ENCODE measurements around the gene P2RY4. TPM values are rescaled to one million over a fixed set of nuclear protein-coding genes. Genes with fewer than 3 reads are reported as not detected.
A peak's percentile ranks its signal among the peaks of the same experiment; 100 is the strongest.

Gene P2RY4
- not detected for total RNA-seq
- 0.02 TPM for polyA plus RNA-seq
- long read RNA-seq, donor 1 = 0 reads
- long read RNA-seq, donor 2 = 0 reads
- long read RNA-seq, donor 3, partial matches to known transcripts = 0 of 1 reads
- long read RNA-seq, donor 3, other reads (novel, unspliced or antisense) = 0 of 1 reads
- long read RNA-seq, donor 4, partial matches to known transcripts = 0 of 1 reads
- long read RNA-seq, donor 4, other reads (novel, unspliced or antisense) = 0 of 1 reads
- long read RNA-seq, donor 5 = 0 reads
- long read RNA-seq, donor 6 = 0 reads
- long read RNA-seq, donor 7 = 0 reads
- long read RNA-seq, donor 8 = 0 reads
- long read RNA-seq, donor 9 = 0 reads
- long read RNA-seq, donor 10 = 0 reads

GRCh38 chrX:70260104-70260503, at the start of gene P2RY4:
TSS of gene P2RY4 (minus strand) at chrX:70260204. CDS start at chrX:70259624, 580 bp downstream.
- 93% methylated on average over 4 of the region's 4 CpGs for WGBS
- no peak within 1 kb of the TSS for H3K4me3 ChIP-seq (ENCODE audit: low read length in 2 of 2)
- H3K27ac ChIP-seq (ENCODE audit: low read depth in 1 of 2, low read length in 1 of 2) = no peak within 1 kb of the TSS
- no peaks in the 10 kb centered on the region for H3K36me3 ChIP-seq (ENCODE audit: control insufficient read depth in 2 of 2, insufficient read depth in 2 of 2, low read length in 1 of 2)
- no peaks in the 10 kb centered on the region for H3K9me3 ChIP-seq (ENCODE audit: control insufficient read depth in 2 of 2, insufficient read depth in 1 of 2, low read length in 1 of 2)
- H3K4me1 ChIP-seq (ENCODE audit: control insufficient read depth in 2 of 2, insufficient read depth in 2 of 2, low read length in 2 of 2) = no peaks in the 10 kb centered on the region
- no peaks in the 10 kb centered on the region for H3K27me3 ChIP-seq (ENCODE audit: control insufficient read depth in 2 of 2, insufficient read depth in 1 of 2, low read length in 1 of 2)
- DNase-seq (ENCODE audit: low read depth in 6 of 9, low spot score in 9 of 9) = no peak

- Histone ChIP-seq H3K9me3 (ENCODE audit: control insufficient read depth in 2 of 2, insufficient read depth in 1 of 2, low read length in 1 of 2) (no peaks in the 10 kb centered on the region), H3K27ac (ENCODE audit: low read depth in 1 of 2, low read length in 1 of 2) (no peak overlapping the region), H3K36me3 (ENCODE audit: control insufficient read depth in 2 of 2, insufficient read depth in 2 of 2, low read length in 1 of 2) (peaks cover 7 to 15% of the 10 kb centered on the region in 2 donors), H3K4me1 (ENCODE audit: control insufficient read depth in 2 of 2, insufficient read depth in 2 of 2, low read length in 2 of 2) (no peaks in the 10 kb centered on the region), H3K4me3 (ENCODE audit: low read length in 2 of 2) (no peak overlapping the region), H3K27me3 (ENCODE audit: control insufficient read depth in 2 of 2, insufficient read depth in 1 of 2, low read length in 1 of 2) (no peaks in the 10 kb centered on the region)
- 86% methylated on average over 3 of the region's 3 CpGs for WGBS
- no peak for DNase-seq (ENCODE audit: low read depth in 6 of 9, low spot score in 9 of 9)
Observed at GRCh38 chrX:70301716-70302115, 41.7 kb upstream of the P2RY4 start.

- WGBS = 98% methylated on average over 5 of the region's 5 CpGs
- no peak for DNase-seq (ENCODE audit: low read depth in 6 of 9, low spot score in 9 of 9)
- H3K27me3 ChIP-seq (ENCODE audit: control insufficient read depth in 2 of 2, insufficient read depth in 1 of 2, low read length in 1 of 2) = no peaks in the 10 kb centered on the region
- no peak overlapping the region for H3K27ac ChIP-seq (ENCODE audit: low read depth in 1 of 2, low read length in 1 of 2)
- H3K4me1 ChIP-seq (ENCODE audit: control insufficient read depth in 2 of 2, insufficient read depth in 2 of 2, low read length in 2 of 2) = peaks cover 0 to 5% of the 10 kb centered on the region in 2 donors
- no peak overlapping the region for H3K4me3 ChIP-seq (ENCODE audit: low read length in 2 of 2)
- H3K36me3 ChIP-seq (ENCODE audit: control insufficient read depth in 2 of 2, insufficient read depth in 2 of 2, low read length in 1 of 2) = peaks cover 0 to 3% of the 10 kb centered on the region in 2 donors
- H3K9me3 ChIP-seq (ENCODE audit: control insufficient read depth in 2 of 2, insufficient read depth in 1 of 2, low read length in 1 of 2) = no peaks in the 10 kb centered on the region
Observed at GRCh38 chrX:70293621-70294020, 33.6 kb upstream of the P2RY4 start.

- no peak for DNase-seq (ENCODE audit: low read depth in 6 of 9, low spot score in 9 of 9)
- WGBS = 0% methylated on average over 1 of the region's 1 CpG
Observed at GRCh38 chrX:70292788-70293187, 32.8 kb upstream of the P2RY4 start.

GRCh38 chrX:70289793-70290770, 30.1 kb upstream of the P2RY4 start, which contains the start of the genes KIF4A and PDZD11:
TSS of gene KIF4A (plus strand) at chrX:70290104. CDS start at chrX:70290459, 355 bp downstream.
TSS of gene PDZD11 (minus strand) at chrX:70289927. CDS start at chrX:70289341, 586 bp downstream.
- H3K27ac ChIP-seq (ENCODE audit: low read depth in 1 of 2, low read length in 1 of 2) = peak within 1 kb of the TSS; percentile 17 to 82
- peak; percentile 45 to 84 (median 61) for DNase-seq (ENCODE audit: low read depth in 6 of 9, low spot score in 9 of 9)
- no peaks in the 10 kb centered on the region for H3K27me3 ChIP-seq (ENCODE audit: control insufficient read depth in 2 of 2, insufficient read depth in 1 of 2, low read length in 1 of 2)
- peaks cover 0 to 5% of the 10 kb centered on the region in 2 donors for H3K4me1 ChIP-seq (ENCODE audit: control insufficient read depth in 2 of 2, insufficient read depth in 2 of 2, low read length in 2 of 2)
- under 1% methylated on average over 62 of the region's 62 CpGs for WGBS
- no peaks in the 10 kb centered on the region for H3K9me3 ChIP-seq (ENCODE audit: control insufficient read depth in 2 of 2, insufficient read depth in 1 of 2, low read length in 1 of 2)
- peak within 1 kb of the TSS; percentile 60 to 69 for H3K4me3 ChIP-seq (ENCODE audit: low read length in 2 of 2)
- peaks cover 7 to 12% of the 10 kb centered on the region in 2 donors for H3K36me3 ChIP-seq (ENCODE audit: control insufficient read depth in 2 of 2, insufficient read depth in 2 of 2, low read length in 1 of 2)

More at GRCh38 chrX:70292788-70293187, 32.8 kb upstream of the P2RY4 start:
- H3K27ac ChIP-seq (ENCODE audit: low read depth in 1 of 2, low read length in 1 of 2) = no peak overlapping the region
- peaks cover 0 to 5% of the 10 kb centered on the region in 2 donors for H3K4me1 ChIP-seq (ENCODE audit: control insufficient read depth in 2 of 2, insufficient read depth in 2 of 2, low read length in 2 of 2)
- H3K36me3 ChIP-seq (ENCODE audit: control insufficient read depth in 2 of 2, insufficient read depth in 2 of 2, low read length in 1 of 2) = peaks cover 0 to 7% of the 10 kb centered on the region in 2 donors
- no peaks in the 10 kb centered on the region for H3K27me3 ChIP-seq (ENCODE audit: control insufficient read depth in 2 of 2, insufficient read depth in 1 of 2, low read length in 1 of 2)
- no peaks in the 10 kb centered on the region for H3K9me3 ChIP-seq (ENCODE audit: control insufficient read depth in 2 of 2, insufficient read depth in 1 of 2, low read length in 1 of 2)
- no peak overlapping the region for H3K4me3 ChIP-seq (ENCODE audit: low read length in 2 of 2)

- Histone ChIP-seq H3K27ac (ENCODE audit: low read depth in 1 of 2, low read length in 1 of 2) (peak overlapping the region; percentile 17 to 82), H3K4me1 (ENCODE audit: control insufficient read depth in 2 of 2, insufficient read depth in 2 of 2, low read length in 2 of 2) (peaks cover 0 to 5% of the 10 kb centered on the region in 2 donors), H3K36me3 (ENCODE audit: control insufficient read depth in 2 of 2, insufficient read depth in 2 of 2, low read length in 1 of 2) (peaks cover 7 to 12% of the 10 kb centered on the region in 2 donors), H3K4me3 (ENCODE audit: low read length in 2 of 2) (peak overlapping the region; percentile 60 to 69), H3K27me3 (ENCODE audit: control insufficient read depth in 2 of 2, insufficient read depth in 1 of 2, low read length in 1 of 2) (no peaks in the 10 kb centered on the region), H3K9me3 (ENCODE audit: control insufficient read depth in 2 of 2, insufficient read depth in 1 of 2, low read length in 1 of 2) (no peaks in the 10 kb centered on the region)
- DNase-seq (ENCODE audit: low read depth in 6 of 9, low spot score in 9 of 9) = no peak
- WGBS = 34% methylated on average over 11 of the region's 11 CpGs
Observed at GRCh38 chrX:70289168-70289792, 29.3 kb upstream of the P2RY4 start.

- H3K9me3 ChIP-seq (ENCODE audit: control insufficient read depth in 2 of 2, insufficient read depth in 1 of 2, low read length in 1 of 2) = no peaks in the 10 kb centered on the region
- H3K27ac ChIP-seq (ENCODE audit: low read depth in 1 of 2, low read length in 1 of 2) = no peak within 1 kb of the TSS
- H3K4me3 ChIP-seq (ENCODE audit: low read length in 2 of 2) = no peak within 1 kb of the TSS
- H3K36me3 ChIP-seq (ENCODE audit: control insufficient read depth in 2 of 2, insufficient read depth in 2 of 2, low read length in 1 of 2) = peaks cover 3 to 4% of the 10 kb centered on the region in 2 donors
- H3K27me3 ChIP-seq (ENCODE audit: control insufficient read depth in 2 of 2, insufficient read depth in 1 of 2, low read length in 1 of 2) = no peaks in the 10 kb centered on the region
- DNase-seq (ENCODE audit: low read depth in 6 of 9, low spot score in 9 of 9) = no peak
- no peaks in the 10 kb centered on the region for H3K4me1 ChIP-seq (ENCODE audit: control insufficient read depth in 2 of 2, insufficient read depth in 2 of 2, low read length in 2 of 2)
- 98% methylated on average over 21 of the region's 21 CpGs for WGBS
Observed at GRCh38 chrX:70281951-70282350, 21.9 kb upstream of the P2RY4 start, which contains the start of gene RAB41. TSS of gene RAB41 (plus strand) at chrX:70282172. CDS start at chrX:70282218, 46 bp downstream.

- no peaks in the 10 kb centered on the region for H3K4me1 ChIP-seq (ENCODE audit: control insufficient read depth in 2 of 2, insufficient read depth in 2 of 2, low read length in 2 of 2)
- no peak overlapping the region for H3K4me3 ChIP-seq (ENCODE audit: low read length in 2 of 2)
- no peak overlapping the region for H3K27ac ChIP-seq (ENCODE audit: low read depth in 1 of 2, low read length in 1 of 2)
- no peaks in the 10 kb centered on the region for H3K27me3 ChIP-seq (ENCODE audit: control insufficient read depth in 2 of 2, insufficient read depth in 1 of 2, low read length in 1 of 2)
- no peaks in the 10 kb centered on the region for H3K9me3 ChIP-seq (ENCODE audit: control insufficient read depth in 2 of 2, insufficient read depth in 1 of 2, low read length in 1 of 2)
- H3K36me3 ChIP-seq (ENCODE audit: control insufficient read depth in 2 of 2, insufficient read depth in 2 of 2, low read length in 1 of 2) = peaks cover 0 to 3% of the 10 kb centered on the region in 2 donors
- WGBS = 98% methylated on average over 3 of the region's 3 CpGs
- DNase-seq (ENCODE audit: low read depth in 6 of 9, low spot score in 9 of 9) = no peak
Observed at GRCh38 chrX:70280573-70280972, 20.6 kb upstream of the P2RY4 start.

Measured in thymus (tissue), 14 donors.